Suprapubic skin (tissue), 4 donors: Measurements from ENCODE around the gene IFNAR1. TPM values are rescaled to one million over a fixed set of nuclear protein-coding genes. Genes with fewer than 3 reads are reported as not detected.
"Not testable (repeated sequence)": the region's sequence is repeated elsewhere in the genome, so short reads cannot be mapped to it uniquely, and the experiment has no call there.

Experiments
- DNase-seq, 2 donors: peaks; one replicate each; pipeline ENCODE4 v3.0.0-alpha.2; 2019; ENCODE audit warnings: low spot score in 2 of 2
- H3K27ac ChIP-seq: fragments of 200-600 bp; sonication (generic); one replicate; pipeline ENCODE4 v1.5.1; 2019
- H3K27me3 ChIP-seq: fragments of 200-600 bp; sonication (generic); one replicate; pipeline ENCODE4 v1.5.1; 2019
- H3K36me3 ChIP-seq: fragments of 200-600 bp; sonication (generic); one replicate; pipeline ENCODE4 v1.5.1; 2019
- H3K4me1 ChIP-seq: fragments of 200-600 bp; sonication (generic); one replicate; pipeline ENCODE4 v1.5.1; 2019
- H3K4me3 ChIP-seq: fragments of 200-600 bp; sonication (generic); one replicate; pipeline ENCODE4 v1.5.1; 2019; ENCODE audit warnings: mild to moderate bottlenecking
- H3K9me3 ChIP-seq: fragments of 200-600 bp; sonication (generic); one replicate; pipeline ENCODE4 v1.5.1; 2019
- CTCF ChIP-seq, 2 donors: fragments of 200-600 bp in 1 of 2; fragments of 450-650 bp in 1 of 2; sonication (generic) in 1 of 2; IDR thresholded peaks; one replicate each; pipeline ENCODE4 v1.5.1; 2016 to 2019; ENCODE audit warnings: antibody characterized with exemption in 2 of 2, mild to moderate bottlenecking in 1 of 2, moderate library complexity in 1 of 2
- EP300 ChIP-seq: sonication (generic); formaldehyde crosslinking; IDR thresholded peaks from one replicate; pipeline ENCODE4 v1.6.1; 2017; ENCODE audit warnings: antibody characterized with exemption
- POLR2A ChIP-seq, 2 donors: fragments of 450-650 bp; IDR thresholded peaks; one replicate each; pipeline ENCODE4 v1.6.1; 2017; ENCODE audit warnings: antibody characterized with exemption in 2 of 2, mild to moderate bottlenecking in 2 of 2, moderate library complexity in 2 of 2
- POLR2AphosphoS5 ChIP-seq, 3 donors: sonication (generic); formaldehyde crosslinking; IDR thresholded peaks; one replicate each; pipeline ENCODE4 v1.6.1; 2017; ENCODE audit warnings: antibody characterized with exemption in 3 of 3
- WGBS: methylation state at CpG from one replicate; pipeline ENCODE4 v1.1.5; 2018; 5-methylcytosine and 5-hydroxymethylcytosine counted together
- total RNA-seq, 4 donors: library from RNA; depleted of rRNA; stranded (reverse); fragments of >200 nt; gene quantifications; one replicate each; pipeline ENCODE4 v1.1.0, GENCODE V29; 2016

Gene IFNAR1
- total RNA-seq, 4 donors from 2014 or later, result 15.9 to 37.3 (median 22.6) TPM

- Histone ChIP-seq H3K4me3 (no peak overlapping the region), H3K27me3 (no peaks in the 10 kb centered on the region), H3K27ac (peak overlapping the region; percentile 27), H3K36me3 (no peaks in the 10 kb centered on the region), H3K4me1 (peaks cover 34% of the 10 kb centered on the region), H3K9me3 (no peaks in the 10 kb centered on the region)
- DNase-seq, result peak; percentile 44 to 47
- 13% methylated on average over 4 of the region's 4 CpGs for WGBS
- TF ChIP-seq POLR2AphosphoS5 (IDR thresholded peaks at IDR 0.05) (no peak), CTCF (IDR thresholded peaks at IDR 0.05) (peak in 1 of 2 donors; percentile 24)
Measured at GRCh38 chr21:33374450-33375096, 49.8 kb downstream of the IFNAR1 start.

GRCh38 chr21:33375101-33375644 is 50.4 kb downstream of the IFNAR1 start:
- no peaks in the 10 kb centered on the region for H3K9me3 ChIP-seq
- no peak overlapping the region for H3K27ac ChIP-seq
- no peaks in the 10 kb centered on the region for H3K36me3 ChIP-seq
- H3K4me1 ChIP-seq, result peaks cover 40% of the 10 kb centered on the region
- TF ChIP-seq POLR2AphosphoS5 (IDR thresholded peaks at IDR 0.05) (no peak), EP300 (no peak), CTCF (IDR thresholded peaks at IDR 0.05) (no peak), POLR2A (IDR thresholded peaks at IDR 0.05) (no peak)
- peak in 1 of 2 donors; percentile 10 for DNase-seq
- no peak overlapping the region for H3K4me3 ChIP-seq
- 72% methylated on average over 5 of the region's 5 CpGs for WGBS
- H3K27me3 ChIP-seq, result no peaks in the 10 kb centered on the region

GRCh38 chr21:33377221-33377920 is 52.6 kb downstream of the IFNAR1 start:
- WGBS, result 91% methylated on average over 6 of the region's 6 CpGs
- TF ChIP-seq POLR2AphosphoS5 (IDR thresholded peaks at IDR 0.05) (no peak), POLR2A (IDR thresholded peaks at IDR 0.05) (no peak), EP300 (no peak), CTCF (IDR thresholded peaks at IDR 0.05) (no peak)
- H3K4me3 ChIP-seq, result no peak overlapping the region
- no peaks in the 10 kb centered on the region for H3K9me3 ChIP-seq
- H3K4me1 ChIP-seq, result peaks cover 62% of the 10 kb centered on the region
- H3K27me3 ChIP-seq, result no peaks in the 10 kb centered on the region
- H3K36me3 ChIP-seq, result no peaks in the 10 kb centered on the region
- peak; percentile 32 to 40 for DNase-seq
- H3K27ac ChIP-seq, result no peak overlapping the region

- TF ChIP-seq CTCF (IDR thresholded peaks at IDR 0.05), result no peak
- no peak for TF ChIP-seq POLR2AphosphoS5 (IDR thresholded peaks at IDR 0.05)
- no peak for TF ChIP-seq EP300
- TF ChIP-seq POLR2A (IDR thresholded peaks at IDR 0.05), result no peak
- H3K27ac ChIP-seq, result no peak overlapping the region
- 85% methylated on average over 9 of the region's 9 CpGs for WGBS
- H3K4me3 ChIP-seq, result no peak overlapping the region
- H3K27me3 ChIP-seq, result no peaks in the 10 kb centered on the region
- no peaks in the 10 kb centered on the region for H3K9me3 ChIP-seq
- DNase-seq, result peak; percentile 19 to 47
- peaks cover 69% of the 10 kb centered on the region for H3K4me1 ChIP-seq
- no peaks in the 10 kb centered on the region for H3K36me3 ChIP-seq
Measured at GRCh38 chr21:33378081-33378480, 53.3 kb downstream of the IFNAR1 start.

GRCh38 chr21:33379934-33380333 is 55.2 kb downstream of the IFNAR1 start:
- not testable (repeated sequence) for DNase-seq, H3K4me3 ChIP-seq, H3K36me3 ChIP-seq, H3K27me3 ChIP-seq, H3K9me3 ChIP-seq
- peak overlapping the region; percentile 95 for H3K27ac ChIP-seq
- peaks cover 61% of the 10 kb centered on the region for H3K4me1 ChIP-seq
- WGBS, result 13% methylated on average over 1 of the region's 1 CpG
